ENCODE data around the gene GREB1L. TPM values are rescaled to one million over a fixed set of nuclear protein-coding genes. Genes with fewer than 3 reads are reported as not detected.

The GREB1L gene
- total RNA-seq, 1 experiment from 2014 or later: 0.26 TPM

DNA sequence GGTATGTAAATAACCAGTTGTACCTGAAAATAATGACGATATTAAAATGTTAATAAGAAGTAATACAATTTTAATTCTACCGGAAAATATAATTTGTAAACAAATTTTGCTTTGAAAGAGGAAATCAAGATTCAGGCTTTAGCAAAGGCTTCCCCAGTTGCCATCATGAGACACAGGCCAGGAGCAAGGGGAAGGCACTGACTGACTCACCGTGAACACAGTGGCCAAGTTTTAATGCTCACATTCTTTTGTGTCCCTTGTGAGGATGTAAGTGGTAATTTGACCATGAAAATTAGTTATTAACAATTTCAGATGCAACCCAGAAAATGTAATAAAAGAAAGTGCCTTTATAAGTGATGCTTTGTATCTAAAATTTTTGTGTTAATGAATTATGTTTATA is 164.1 kb downstream of the GREB1L start (continued):
- TF ChIP-seq, protein P1, sequence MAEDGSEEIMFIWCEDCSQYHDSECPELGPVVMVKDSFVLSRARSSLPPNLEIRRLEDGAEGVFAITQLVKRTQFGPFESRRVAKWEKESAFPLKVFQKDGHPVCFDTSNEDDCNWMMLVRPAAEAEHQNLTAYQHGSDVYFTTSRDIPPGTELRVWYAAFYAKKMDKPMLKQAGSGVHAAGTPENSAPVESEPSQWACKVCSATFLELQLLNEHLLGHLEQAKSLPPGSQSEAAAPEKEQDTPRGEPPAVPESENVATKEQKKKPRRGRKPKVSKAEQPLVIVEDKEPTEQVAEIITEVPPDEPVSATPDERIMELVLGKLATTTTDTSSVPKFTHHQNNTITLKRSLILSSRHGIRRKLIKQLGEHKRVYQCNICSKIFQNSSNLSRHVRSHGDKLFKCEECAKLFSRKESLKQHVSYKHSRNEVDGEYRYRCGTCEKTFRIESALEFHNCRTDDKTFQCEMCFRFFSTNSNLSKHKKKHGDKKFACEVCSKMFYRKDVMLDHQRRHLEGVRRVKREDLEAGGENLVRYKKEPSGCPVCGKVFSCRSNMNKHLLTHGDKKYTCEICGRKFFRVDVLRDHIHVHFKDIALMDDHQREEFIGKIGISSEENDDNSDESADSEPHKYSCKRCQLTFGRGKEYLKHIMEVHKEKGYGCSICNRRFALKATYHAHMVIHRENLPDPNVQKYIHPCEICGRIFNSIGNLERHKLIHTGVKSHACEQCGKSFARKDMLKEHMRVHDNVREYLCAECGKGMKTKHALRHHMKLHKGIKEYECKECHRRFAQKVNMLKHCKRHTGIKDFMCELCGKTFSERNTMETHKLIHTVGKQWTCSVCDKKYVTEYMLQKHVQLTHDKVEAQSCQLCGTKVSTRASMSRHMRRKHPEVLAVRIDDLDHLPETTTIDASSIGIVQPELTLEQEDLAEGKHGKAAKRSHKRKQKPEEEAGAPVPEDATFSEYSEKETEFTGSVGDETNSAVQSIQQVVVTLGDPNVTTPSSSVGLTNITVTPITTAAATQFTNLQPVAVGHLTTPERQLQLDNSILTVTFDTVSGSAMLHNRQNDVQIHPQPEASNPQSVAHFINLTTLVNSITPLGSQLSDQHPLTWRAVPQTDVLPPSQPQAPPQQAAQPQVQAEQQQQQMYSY (CRISPR knock-in tag; IDR thresholded peaks at IDR 0.05): no peak
- TF ChIP-seq FOXK1 (CRISPR knock-in tag; IDR thresholded peaks at IDR 0.05): no peak

DNA sequence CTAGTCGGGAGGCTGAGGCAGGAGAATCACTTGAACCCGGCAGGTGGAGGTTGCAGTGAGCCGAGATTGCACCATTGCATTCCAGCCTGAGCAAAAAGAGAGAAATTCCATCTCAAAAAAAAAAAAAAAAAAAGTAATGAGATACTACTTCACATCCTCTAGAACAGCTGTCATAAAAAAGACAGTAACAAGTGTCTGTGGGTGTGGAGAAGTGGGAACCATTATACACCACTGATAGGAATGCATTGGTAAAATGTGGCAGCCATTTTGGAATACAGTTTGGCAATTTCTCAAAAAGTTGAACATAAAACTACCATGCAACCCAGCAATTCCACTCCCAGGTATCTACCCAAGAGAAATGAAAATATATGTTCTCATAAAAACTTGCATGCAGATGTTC is 166.6 kb downstream of the GREB1L start:
- POLR2A ChIA-PET: no interaction called here
- Mint-ChIP-seq H3K4me3 (no peak overlapping the region), H3K27ac (no peak overlapping the region), H3K27me3 (ENCODE audit: low read depth) (peaks cover 28% of the 10 kb centered on the region), H3K9me3 (no peaks in the 10 kb centered on the region), H3K36me3 (no peaks in the 10 kb centered on the region), H3K4me1 (no peaks in the 10 kb centered on the region)
- no peak for ATAC-seq
- TF ChIP-seq, protein P2, sequence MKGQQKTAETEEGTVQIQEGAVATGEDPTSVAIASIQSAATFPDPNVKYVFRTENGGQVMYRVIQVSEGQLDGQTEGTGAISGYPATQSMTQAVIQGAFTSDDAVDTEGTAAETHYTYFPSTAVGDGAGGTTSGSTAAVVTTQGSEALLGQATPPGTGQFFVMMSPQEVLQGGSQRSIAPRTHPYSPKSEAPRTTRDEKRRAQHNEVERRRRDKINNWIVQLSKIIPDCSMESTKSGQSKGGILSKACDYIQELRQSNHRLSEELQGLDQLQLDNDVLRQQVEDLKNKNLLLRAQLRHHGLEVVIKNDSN (CRISPR knock-in tag; IDR thresholded peaks at IDR 0.05): no peak
- TF ChIP-seq PRRX2 (CRISPR knock-in tag; IDR thresholded peaks at IDR 0.05) (no peak), JAZF1 (CRISPR knock-in tag; IDR thresholded peaks at IDR 0.05) (no peak), HMGA2 (CRISPR knock-in tag; IDR thresholded peaks at IDR 0.05) (no peak)
- TF ChIP-seq, protein P3, sequence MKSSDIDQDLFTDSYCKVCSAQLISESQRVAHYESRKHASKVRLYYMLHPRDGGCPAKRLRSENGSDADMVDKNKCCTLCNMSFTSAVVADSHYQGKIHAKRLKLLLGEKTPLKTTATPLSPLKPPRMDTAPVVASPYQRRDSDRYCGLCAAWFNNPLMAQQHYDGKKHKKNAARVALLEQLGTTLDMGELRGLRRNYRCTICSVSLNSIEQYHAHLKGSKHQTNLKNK (CRISPR knock-in tag; IDR thresholded peaks at IDR 0.05): no peak
- TF ChIP-seq, protein P4, sequence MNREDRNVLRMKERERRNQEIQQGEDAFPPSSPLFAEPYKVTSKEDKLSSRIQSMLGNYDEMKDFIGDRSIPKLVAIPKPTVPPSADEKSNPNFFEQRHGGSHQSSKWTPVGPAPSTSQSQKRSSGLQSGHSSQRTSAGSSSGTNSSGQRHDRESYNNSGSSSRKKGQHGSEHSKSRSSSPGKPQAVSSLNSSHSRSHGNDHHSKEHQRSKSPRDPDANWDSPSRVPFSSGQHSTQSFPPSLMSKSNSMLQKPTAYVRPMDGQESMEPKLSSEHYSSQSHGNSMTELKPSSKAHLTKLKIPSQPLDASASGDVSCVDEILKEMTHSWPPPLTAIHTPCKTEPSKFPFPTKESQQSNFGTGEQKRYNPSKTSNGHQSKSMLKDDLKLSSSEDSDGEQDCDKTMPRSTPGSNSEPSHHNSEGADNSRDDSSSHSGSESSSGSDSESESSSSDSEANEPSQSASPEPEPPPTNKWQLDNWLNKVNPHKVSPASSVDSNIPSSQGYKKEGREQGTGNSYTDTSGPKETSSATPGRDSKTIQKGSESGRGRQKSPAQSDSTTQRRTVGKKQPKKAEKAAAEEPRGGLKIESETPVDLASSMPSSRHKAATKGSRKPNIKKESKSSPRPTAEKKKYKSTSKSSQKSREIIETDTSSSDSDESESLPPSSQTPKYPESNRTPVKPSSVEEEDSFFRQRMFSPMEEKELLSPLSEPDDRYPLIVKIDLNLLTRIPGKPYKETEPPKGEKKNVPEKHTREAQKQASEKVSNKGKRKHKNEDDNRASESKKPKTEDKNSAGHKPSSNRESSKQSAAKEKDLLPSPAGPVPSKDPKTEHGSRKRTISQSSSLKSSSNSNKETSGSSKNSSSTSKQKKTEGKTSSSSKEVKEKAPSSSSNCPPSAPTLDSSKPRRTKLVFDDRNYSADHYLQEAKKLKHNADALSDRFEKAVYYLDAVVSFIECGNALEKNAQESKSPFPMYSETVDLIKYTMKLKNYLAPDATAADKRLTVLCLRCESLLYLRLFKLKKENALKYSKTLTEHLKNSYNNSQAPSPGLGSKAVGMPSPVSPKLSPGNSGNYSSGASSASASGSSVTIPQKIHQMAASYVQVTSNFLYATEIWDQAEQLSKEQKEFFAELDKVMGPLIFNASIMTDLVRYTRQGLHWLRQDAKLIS (CRISPR knock-in tag; IDR thresholded peaks at IDR 0.05; ENCODE audit: borderline replicate concordance): no peak
- CTCF ChIA-PET: interaction anchor here (0.7 kb wide), 1 partner anchor 93 kb away, joined by 4 read pairs; no protein-coding TSS in a partner anchor
- no peak for DNase-seq (ENCODE audit: low spot score)

DNA sequence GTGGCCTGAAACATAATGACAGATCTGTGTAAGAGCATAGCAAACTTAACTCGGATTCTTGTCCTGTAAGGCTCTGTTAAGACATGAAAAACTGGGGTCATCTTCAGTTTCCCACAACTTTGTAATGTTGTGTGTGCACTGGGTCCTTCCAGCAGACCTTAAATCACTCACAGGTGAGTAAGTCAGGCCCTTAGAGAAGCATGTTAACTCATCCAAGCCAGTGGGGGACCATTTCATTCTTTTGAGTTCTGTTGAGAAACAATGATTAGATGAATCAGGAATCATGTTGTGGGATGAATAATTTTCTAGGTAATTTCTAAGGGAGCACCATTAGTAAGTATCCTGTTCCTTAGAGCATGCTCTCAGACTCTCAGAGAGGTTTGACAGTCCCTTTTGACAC is 191.4 kb downstream of the GREB1L start:
- ChIA-PET CTCF (no interaction called here), POLR2A (no interaction called here)
- TF ChIP-seq, protein P5, sequence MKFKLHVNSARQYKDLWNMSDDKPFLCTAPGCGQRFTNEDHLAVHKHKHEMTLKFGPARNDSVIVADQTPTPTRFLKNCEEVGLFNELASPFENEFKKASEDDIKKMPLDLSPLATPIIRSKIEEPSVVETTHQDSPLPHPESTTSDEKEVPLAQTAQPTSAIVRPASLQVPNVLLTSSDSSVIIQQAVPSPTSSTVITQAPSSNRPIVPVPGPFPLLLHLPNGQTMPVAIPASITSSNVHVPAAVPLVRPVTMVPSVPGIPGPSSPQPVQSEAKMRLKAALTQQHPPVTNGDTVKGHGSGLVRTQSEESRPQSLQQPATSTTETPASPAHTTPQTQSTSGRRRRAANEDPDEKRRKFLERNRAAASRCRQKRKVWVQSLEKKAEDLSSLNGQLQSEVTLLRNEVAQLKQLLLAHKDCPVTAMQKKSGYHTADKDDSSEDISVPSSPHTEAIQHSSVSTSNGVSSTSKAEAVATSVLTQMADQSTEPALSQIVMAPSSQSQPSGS (CRISPR knock-in tag; IDR thresholded peaks at IDR 0.05; ENCODE audit: borderline replicate concordance, low read depth): no peak
- no peak for TF ChIP-seq ZNF416 (CRISPR knock-in tag; IDR thresholded peaks at IDR 0.05)
- TF ChIP-seq ELF4 (CRISPR knock-in tag; IDR thresholded peaks at IDR 0.05; ENCODE audit: low read depth): no peak
- H3K4me1 Mint-ChIP-seq: no peaks in the 10 kb centered on the region
- no peak overlapping the region for H3K4me3 Mint-ChIP-seq
- H3K9me3 Mint-ChIP-seq: no peaks in the 10 kb centered on the region
- no peak for DNase-seq (ENCODE audit: low spot score)
- no peak overlapping the region for H3K27ac Mint-ChIP-seq
- H3K36me3 Mint-ChIP-seq: no peaks in the 10 kb centered on the region
- no peak for ATAC-seq
- H3K27me3 Mint-ChIP-seq (ENCODE audit: low read depth): peaks cover 17% of the 10 kb centered on the region

Measured in WTC11 (cell line).